Measurements from ENCODE around the gene TMEM258.

The TMEM258 gene

GRCh38 chr11:61765550-61766253, 26.7 kb downstream of the TMEM258 start:
- TF ChIP-seq CTCF (IDR thresholded peaks at IDR 0.05; ENCODE audit: low read depth, low read length), result no peak
- H3K4me3 ChIP-seq (replicated peaks in 1 of 2; ENCODE audit: low read depth in 2 of 2, low read length in 2 of 2), result no peak overlapping the region
- no peak for DNase-seq (ENCODE audit: low read depth in 2 of 2)

- H3K4me3 ChIP-seq (replicated peaks in 1 of 2; ENCODE audit: low read depth in 2 of 2, low read length in 2 of 2), result no peak overlapping the region
- DNase-seq (ENCODE audit: low read depth in 2 of 2), result peak in 1 of 2 donors; percentile 82
- TF ChIP-seq CTCF (IDR thresholded peaks at IDR 0.05; ENCODE audit: low read depth, low read length), result no peak
Observed at GRCh38 chr11:61764606-61765260, 27.7 kb downstream of the TMEM258 start.

GRCh38 chr11:61763930-61764605, 28.3 kb downstream of the TMEM258 start:
- no peak for DNase-seq (ENCODE audit: low read depth in 2 of 2)
- TF ChIP-seq CTCF (IDR thresholded peaks at IDR 0.05; ENCODE audit: low read depth, low read length), result no peak
- H3K4me3 ChIP-seq (replicated peaks in 1 of 2; ENCODE audit: low read depth in 2 of 2, low read length in 2 of 2), result no peak overlapping the region

- no peak for TF ChIP-seq CTCF (IDR thresholded peaks at IDR 0.05; ENCODE audit: low read depth, low read length)
- no peak for DNase-seq (ENCODE audit: low read depth in 2 of 2)
Observed at GRCh38 chr11:61762798-61763197, 29.6 kb downstream of the TMEM258 start.

GRCh38 chr11:61762223-61762615, 30.2 kb downstream of the TMEM258 start:
- H3K4me3 ChIP-seq (replicated peaks in 1 of 2; ENCODE audit: low read depth in 2 of 2, low read length in 2 of 2), result no peak overlapping the region
- no peak for TF ChIP-seq CTCF (IDR thresholded peaks at IDR 0.05; ENCODE audit: low read depth, low read length)
- DNase-seq (ENCODE audit: low read depth in 2 of 2), result no peak

More at GRCh38 chr11:61762798-61763197, 29.6 kb downstream of the TMEM258 start:
- H3K4me3 ChIP-seq (replicated peaks in 1 of 2; ENCODE audit: low read depth in 2 of 2, low read length in 2 of 2), result no peak overlapping the region

- TF ChIP-seq CTCF (IDR thresholded peaks at IDR 0.05; ENCODE audit: low read depth, low read length), result no peak
- no peak overlapping the region for H3K4me3 ChIP-seq (replicated peaks in 1 of 2; ENCODE audit: low read depth in 2 of 2, low read length in 2 of 2)
- DNase-seq (ENCODE audit: low read depth in 2 of 2), result no peak
Observed at GRCh38 chr11:61761440-61762222, 30.8 kb downstream of the TMEM258 start.

Data from cardiac fibroblast (primary cell).